Smooth muscle cell (in vitro differentiated cells): ENCODE results near the gene PTPRN2. TPM values are rescaled to one million over a fixed set of nuclear protein-coding genes. Genes with fewer than 3 reads are reported as not detected.
"Not testable (repeated sequence)": the region's sequence is repeated elsewhere in the genome, so short reads cannot be mapped to it uniquely, and the experiment has no call there.

Source experiments
- DNase-seq: peaks from one replicate; lab custom pipeline; 2025; ENCODE audit not compliant: unreplicated experiment; lab: John Stamatoyannopoulos, UW
- H2AFZ ChIP-seq: fragments of 200-600 bp; sonication (generic); 2 replicates; pipeline ENCODE4 v1.6.0; 2016; ENCODE audit warnings: antibody characterized with exemption, low read depth, mild to moderate bottlenecking
- H3F3A ChIP-seq: fragments of 200-600 bp; sonication (generic); 2 replicates; pipeline ENCODE4 v1.6.0; 2017; ENCODE audit warnings: antibody characterized with exemption, low read depth
- H3K27ac ChIP-seq: fragments of 200-600 bp; sonication (generic); 2 replicates; pipeline ENCODE4 v1.5.1; 2016; ENCODE audit warnings: low read depth, mild to moderate bottlenecking
- H3K27me3 ChIP-seq: fragments of 200-600 bp; sonication (generic); 2 replicates; pipeline ENCODE4 v1.6.1; 2016; ENCODE audit warnings: low read depth, mild to moderate bottlenecking
- H3K36me3 ChIP-seq: fragments of 200-600 bp; sonication (generic); 2 replicates; pipeline ENCODE4 v1.5.1; 2016; ENCODE audit warnings: low read depth
- H3K4me1 ChIP-seq: fragments of 200-600 bp; sonication (generic); 2 replicates; pipeline ENCODE4 v1.5.1; 2016; ENCODE audit warnings: low read depth
- H3K4me2 ChIP-seq: fragments of 200-600 bp; sonication (generic); 2 replicates; pipeline ENCODE4 v1.6.0; 2016; ENCODE audit warnings: mild to moderate bottlenecking
- H3K4me3 ChIP-seq: fragments of 200-600 bp; sonication (generic); 2 replicates; pipeline ENCODE4 v1.5.1; 2016; ENCODE audit warnings: mild to moderate bottlenecking
- H3K79me2 ChIP-seq: fragments of 200-600 bp; sonication (generic); 2 replicates; pipeline ENCODE4 v1.6.0; 2016; ENCODE audit warnings: low read depth, mild to moderate bottlenecking
- H3K9ac ChIP-seq: fragments of 200-600 bp; sonication (generic); 2 replicates; pipeline ENCODE4 v1.6.0; 2016; ENCODE audit warnings: low read depth
- H3K9me3 ChIP-seq: fragments of 200-600 bp; sonication (generic); replicated peaks from 2 replicates; pipeline ENCODE4 v1.5.1; 2016; ENCODE audit warnings: low read depth
- H4K20me1 ChIP-seq: fragments of 200-600 bp; sonication (generic); 2 replicates; pipeline ENCODE4 v1.6.0; 2016; ENCODE audit warnings: low read depth
- CTCF ChIP-seq: fragments of 200-600 bp; sonication (generic); IDR thresholded peaks from 2 replicates; pipeline ENCODE4 v1.5.1; 2017; ENCODE audit warnings: borderline replicate concordance, mild to moderate bottlenecking, antibody characterized with exemption; ENCODE audit not compliant: insufficient read depth, poor library complexity, severe bottlenecking
- WGBS: methylation state at CpG from one replicate; pipeline ENCODE4 v1.1.7; 2016; ENCODE audit warnings: low lambda C conversion rate; 5-methylcytosine and 5-hydroxymethylcytosine counted together
- polyA plus RNA-seq: library from polyadenylated mRNA; unstranded; fragments of >200 nt; fragmentation: Nextera tagmentation; extraction: Ambion mirVana; gene quantifications from 2 replicates; pipeline ENCODE4 v1.2.1, GENCODE V29; 2016
- total RNA-seq: library from RNA; depleted of rRNA; stranded (reverse); fragments of >200 nt; gene quantifications from 2 replicates; pipeline ENCODE4 v1.2.3, GENCODE V29; 2014

PTPRN2 gene
- total and polyA plus RNA-seq, 2 experiments from 2014 or later = 0.09 to 0.87 TPM

GRCh38 chr7:157565981-157566630 is 1021.5 kb downstream of the PTPRN2 start:
- Histone ChIP-seq H3K36me3 (no peaks in the 10 kb centered on the region), H3K9me3 (no peaks in the 10 kb centered on the region), H3K4me1 (peaks cover 9% of the 10 kb centered on the region), H3K4me2 (no peak overlapping the region), H4K20me1 (no peaks in the 10 kb centered on the region), H3K4me3 (no peak overlapping the region), H3K79me2 (no peaks in the 10 kb centered on the region), H3K27ac (peak overlapping the region; percentile 86), H3K9ac (no peak overlapping the region), H3F3A (no peaks in the 10 kb centered on the region), H2AFZ (no peak overlapping the region), H3K27me3 (no peaks in the 10 kb centered on the region)
- TF ChIP-seq CTCF = no peak
- 87% methylated on average over 15 of the region's 15 CpGs for WGBS
- no peak for DNase-seq

- Histone ChIP-seq H3K27me3 (no peaks in the 10 kb centered on the region), H3K79me2 (no peaks in the 10 kb centered on the region), H3K4me2 (no peak overlapping the region), H3K27ac (peak overlapping the region; percentile 86), H2AFZ (no peak overlapping the region), H4K20me1 (no peaks in the 10 kb centered on the region), H3K9ac (peak overlapping the region; percentile 57), H3K9me3 (no peaks in the 10 kb centered on the region), H3F3A (no peaks in the 10 kb centered on the region), H3K36me3 (no peaks in the 10 kb centered on the region), H3K4me3 (no peak overlapping the region), H3K4me1 (peaks cover 6% of the 10 kb centered on the region)
- WGBS = 78% methylated on average over 11 of the region's 11 CpGs
- TF ChIP-seq CTCF = no peak
- no peak for DNase-seq
These were observed 1022.4 kb downstream of the PTPRN2 start for GRCh38 chr7:157565201-157565626.

DNA sequence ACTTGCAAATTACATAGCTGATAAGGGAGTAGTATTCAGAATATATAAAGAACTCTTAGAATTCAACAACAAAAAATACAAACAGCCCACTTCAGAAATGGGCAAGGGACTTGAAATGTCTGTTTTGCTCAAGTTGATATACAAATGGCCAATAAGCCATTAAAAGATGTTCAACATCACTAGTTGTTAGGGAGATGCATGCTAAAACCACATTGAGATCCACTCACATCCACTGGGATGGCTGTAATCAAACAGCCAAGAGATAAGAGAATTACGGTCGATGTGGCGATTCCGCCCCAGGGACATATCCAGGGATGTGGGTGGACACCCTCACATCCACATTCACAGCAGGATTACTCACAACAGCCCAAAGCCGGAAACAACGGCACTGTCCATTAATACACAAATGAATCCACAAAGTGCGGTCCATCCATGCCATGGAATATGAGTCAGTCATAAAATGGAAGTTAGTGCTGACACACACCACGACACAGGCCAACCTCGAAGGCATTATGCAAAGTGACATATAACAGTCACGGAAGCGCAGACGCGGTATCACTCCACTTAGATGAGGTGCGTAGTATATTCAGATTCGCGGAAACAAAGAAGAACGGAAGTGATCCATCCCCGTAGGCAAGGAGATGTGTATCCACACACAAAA is 1023.0 kb downstream of the PTPRN2 start:
- Histone ChIP-seq H3K9me3 (no peaks in the 10 kb centered on the region), H2AFZ (no peak overlapping the region), H4K20me1 (no peaks in the 10 kb centered on the region), H3F3A (no peaks in the 10 kb centered on the region), H3K4me3 (no peak overlapping the region), H3K27ac (peak overlapping the region; percentile 86), H3K4me1 (peaks cover under 1% of the 10 kb centered on the region), H3K36me3 (no peaks in the 10 kb centered on the region), H3K4me2 (no peak overlapping the region), H3K27me3 (no peaks in the 10 kb centered on the region), H3K9ac (peak overlapping the region; percentile 57), H3K79me2 (no peaks in the 10 kb centered on the region)
- no peak for TF ChIP-seq CTCF
- no peak for DNase-seq
- 75% methylated on average over 18 of the region's 18 CpGs for WGBS

- not testable (repeated sequence) for H3K27ac ChIP-seq, H3F3A ChIP-seq, H3K9me3 ChIP-seq, H3K27me3 ChIP-seq, H3K4me1 ChIP-seq, H3K36me3 ChIP-seq, H2AFZ ChIP-seq, H3K9ac ChIP-seq, DNase-seq, H3K79me2 ChIP-seq, H3K4me3 ChIP-seq, H3K4me2 ChIP-seq, H4K20me1 ChIP-seq
- WGBS = 86% methylated on average over 16 of the region's 20 CpGs
These were observed 1024.0 kb downstream of the PTPRN2 start for GRCh38 chr7:157563467-157564135.

GRCh38 chr7:157562522-157563398 is 1024.9 kb downstream of the PTPRN2 start:
- not testable (repeated sequence) for H3K27ac ChIP-seq, H3K4me3 ChIP-seq, H2AFZ ChIP-seq, H3K27me3 ChIP-seq, H3K36me3 ChIP-seq, H3F3A ChIP-seq, H3K4me1 ChIP-seq, H3K9ac ChIP-seq, DNase-seq, H4K20me1 ChIP-seq, H3K79me2 ChIP-seq, H3K9me3 ChIP-seq, H3K4me2 ChIP-seq
- WGBS = 95% methylated on average over 40 of the region's 44 CpGs
